GM12878 (cell line): ENCODE data around the gene PHAF1.

Experiments
- POLR2A ChIP-seq: IDR thresholded peaks from 2 replicates; pipeline ENCODE4 v1.6.1; 2011; ENCODE audit warnings: low read depth, mild to moderate bottlenecking, low read length
- POLR2AphosphoS5 ChIP-seq: IDR thresholded peaks from 2 replicates; pipeline ENCODE4 v1.6.1; 2011; ENCODE audit warnings: mild to moderate bottlenecking, low read length, inconsistent platforms
- SIN3A ChIP-seq: IDR thresholded peaks from 2 replicates; pipeline ENCODE4 v1.6.1; 2012; ENCODE audit warnings: low read depth, low read length, improper control_type of control experiment
- TF ChIP-seq, protein P1 (sequence below): fragments of 450-650 bp; IDR thresholded peaks from 2 replicates; pipeline ENCODE4 v1.6.1; 2016; ENCODE audit warnings: mild to moderate bottlenecking, moderate library complexity, borderline replicate concordance
- TF ChIP-seq, protein P2 (sequence below), 3 experiments: IDR thresholded peaks in 2 of 3; conservative IDR thresholded peaks in 1 of 3; 2 replicates each; pipeline ENCODE4 v1.5.1; 2011; ENCODE audit warnings: low read depth in 3 of 3, low read length in 3 of 3, mild to moderate bottlenecking in 3 of 3, control low read depth in 2 of 3, moderate library complexity in 2 of 3, inconsistent platforms in 1 of 3, mixed read lengths in 1 of 3; ENCODE audit not compliant: control insufficient read depth in 2 of 3, insufficient read depth in 1 of 3; ENCODE audit errors: extremely low read depth in 1 of 3
- TF ChIP-seq, protein P3 (sequence below): IDR thresholded peaks from 2 replicates; pipeline ENCODE4 v1.6.1; 2011; ENCODE audit warnings: low read depth, low read length, improper control_type of control experiment, borderline replicate concordance

DNA sequence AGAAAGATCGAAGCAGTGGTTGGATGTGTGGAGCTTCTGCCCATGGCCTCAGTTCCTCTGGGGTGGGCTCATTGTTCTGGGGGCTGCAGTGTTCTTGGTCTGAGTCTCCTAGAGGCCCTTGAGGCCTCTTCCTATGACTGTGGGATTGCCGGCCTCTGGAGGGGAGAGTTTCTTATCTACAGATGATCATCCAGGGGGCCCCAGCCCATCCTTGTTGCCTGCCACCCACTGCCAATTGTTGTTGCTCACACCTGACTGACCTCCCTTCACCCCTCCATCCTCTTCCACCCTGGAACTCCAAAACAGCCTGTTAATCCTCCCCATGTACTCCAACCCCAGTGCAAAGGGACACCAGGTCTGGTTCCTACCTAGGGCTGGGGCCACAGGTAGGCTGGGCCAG, 35.2 kb downstream of the PHAF1 start:
- TF ChIP-seq POLR2AphosphoS5 (no peak), POLR2A (no peak), SIN3A (no peak)
- TF ChIP-seq, protein P1, sequence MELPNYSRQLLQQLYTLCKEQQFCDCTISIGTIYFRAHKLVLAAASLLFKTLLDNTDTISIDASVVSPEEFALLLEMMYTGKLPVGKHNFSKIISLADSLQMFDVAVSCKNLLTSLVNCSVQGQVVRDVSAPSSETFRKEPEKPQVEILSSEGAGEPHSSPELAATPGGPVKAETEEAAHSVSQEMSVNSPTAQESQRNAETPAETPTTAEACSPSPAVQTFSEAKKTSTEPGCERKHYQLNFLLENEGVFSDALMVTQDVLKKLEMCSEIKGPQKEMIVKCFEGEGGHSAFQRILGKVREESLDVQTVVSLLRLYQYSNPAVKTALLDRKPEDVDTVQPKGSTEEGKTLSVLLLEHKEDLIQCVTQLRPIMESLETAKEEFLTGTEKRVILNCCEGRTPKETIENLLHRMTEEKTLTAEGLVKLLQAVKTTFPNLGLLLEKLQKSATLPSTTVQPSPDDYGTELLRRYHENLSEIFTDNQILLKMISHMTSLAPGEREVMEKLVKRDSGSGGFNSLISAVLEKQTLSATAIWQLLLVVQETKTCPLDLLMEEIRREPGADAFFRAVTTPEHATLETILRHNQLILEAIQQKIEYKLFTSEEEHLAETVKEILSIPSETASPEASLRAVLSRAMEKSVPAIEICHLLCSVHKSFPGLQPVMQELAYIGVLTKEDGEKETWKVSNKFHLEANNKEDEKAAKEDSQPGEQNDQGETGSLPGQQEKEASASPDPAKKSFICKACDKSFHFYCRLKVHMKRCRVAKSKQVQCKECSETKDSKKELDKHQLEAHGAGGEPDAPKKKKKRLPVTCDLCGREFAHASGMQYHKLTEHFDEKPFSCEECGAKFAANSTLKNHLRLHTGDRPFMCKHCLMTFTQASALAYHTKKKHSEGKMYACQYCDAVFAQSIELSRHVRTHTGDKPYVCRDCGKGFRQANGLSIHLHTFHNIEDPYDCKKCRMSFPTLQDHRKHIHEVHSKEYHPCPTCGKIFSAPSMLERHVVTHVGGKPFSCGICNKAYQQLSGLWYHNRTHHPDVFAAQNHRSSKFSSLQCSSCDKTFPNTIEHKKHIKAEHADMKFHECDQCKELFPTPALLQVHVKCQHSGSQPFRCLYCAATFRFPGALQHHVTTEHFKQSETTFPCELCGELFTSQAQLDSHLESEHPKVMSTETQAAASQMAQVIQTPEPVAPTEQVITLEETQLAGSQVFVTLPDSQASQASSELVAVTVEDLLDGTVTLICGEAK, result no peak
- TF ChIP-seq, protein P2, sequence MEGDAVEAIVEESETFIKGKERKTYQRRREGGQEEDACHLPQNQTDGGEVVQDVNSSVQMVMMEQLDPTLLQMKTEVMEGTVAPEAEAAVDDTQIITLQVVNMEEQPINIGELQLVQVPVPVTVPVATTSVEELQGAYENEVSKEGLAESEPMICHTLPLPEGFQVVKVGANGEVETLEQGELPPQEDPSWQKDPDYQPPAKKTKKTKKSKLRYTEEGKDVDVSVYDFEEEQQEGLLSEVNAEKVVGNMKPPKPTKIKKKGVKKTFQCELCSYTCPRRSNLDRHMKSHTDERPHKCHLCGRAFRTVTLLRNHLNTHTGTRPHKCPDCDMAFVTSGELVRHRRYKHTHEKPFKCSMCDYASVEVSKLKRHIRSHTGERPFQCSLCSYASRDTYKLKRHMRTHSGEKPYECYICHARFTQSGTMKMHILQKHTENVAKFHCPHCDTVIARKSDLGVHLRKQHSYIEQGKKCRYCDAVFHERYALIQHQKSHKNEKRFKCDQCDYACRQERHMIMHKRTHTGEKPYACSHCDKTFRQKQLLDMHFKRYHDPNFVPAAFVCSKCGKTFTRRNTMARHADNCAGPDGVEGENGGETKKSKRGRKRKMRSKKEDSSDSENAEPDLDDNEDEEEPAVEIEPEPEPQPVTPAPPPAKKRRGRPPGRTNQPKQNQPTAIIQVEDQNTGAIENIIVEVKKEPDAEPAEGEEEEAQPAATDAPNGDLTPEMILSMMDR (IDR thresholded peaks at IDR 0.05 in 2 of 3, conservative IDR thresholded peaks at IDR 0.05 in 1 of 3; ENCODE audit: control insufficient read depth in 2 of 3, extremely low read depth in 1 of 3, insufficient read depth in 1 of 3, low read depth in 3 of 3, low read length in 3 of 3), result no peak
- TF ChIP-seq, protein P3, sequence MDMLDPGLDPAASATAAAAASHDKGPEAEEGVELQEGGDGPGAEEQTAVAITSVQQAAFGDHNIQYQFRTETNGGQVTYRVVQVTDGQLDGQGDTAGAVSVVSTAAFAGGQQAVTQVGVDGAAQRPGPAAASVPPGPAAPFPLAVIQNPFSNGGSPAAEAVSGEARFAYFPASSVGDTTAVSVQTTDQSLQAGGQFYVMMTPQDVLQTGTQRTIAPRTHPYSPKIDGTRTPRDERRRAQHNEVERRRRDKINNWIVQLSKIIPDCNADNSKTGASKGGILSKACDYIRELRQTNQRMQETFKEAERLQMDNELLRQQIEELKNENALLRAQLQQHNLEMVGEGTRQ, result no peak
